ENCODE results near the gene JCAD.
"Not testable (repeated sequence)": the region's sequence is repeated elsewhere in the genome, so short reads cannot be mapped to it uniquely, and the experiment has no call there.

The JCAD gene

GRCh38 chr10:30029164-30029871 is 30.1 kb downstream of the JCAD start:
- in situ Hi-C loops (cut with MboI; ENCODE audit: low sequenced_read_pairs, unreplicated experiment), result no loop called here
- no peak for TF ChIP-seq CTCF (IDR thresholded peaks at IDR 0.05; ENCODE audit: borderline replicate concordance, control extremely low read depth, extremely low read depth, insufficient read depth, missing control alignments)
- DNase-seq (ENCODE audit: low spot score), result peak; percentile 17

DNA sequence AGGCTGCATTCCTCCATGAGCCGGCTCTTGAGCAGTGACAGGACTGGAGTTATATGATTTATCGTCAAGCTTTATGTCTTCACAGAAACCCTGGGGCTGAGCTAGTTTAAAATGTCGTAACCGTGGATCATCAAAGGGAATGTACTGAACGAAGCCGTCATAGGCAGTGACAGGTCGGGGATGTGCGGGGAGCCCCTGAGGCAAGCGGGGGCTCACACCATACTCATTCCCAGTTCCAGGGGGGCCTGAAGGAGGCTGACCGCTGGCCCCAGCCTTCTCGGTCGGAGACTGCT is 30.7 kb downstream of the JCAD start:
- TF ChIP-seq CTCF (IDR thresholded peaks at IDR 0.05; ENCODE audit: borderline replicate concordance, control extremely low read depth, extremely low read depth, insufficient read depth, missing control alignments), result no peak
- in situ Hi-C loops (cut with MboI; ENCODE audit: low sequenced_read_pairs, unreplicated experiment), result no loop called here
- no peak for DNase-seq (ENCODE audit: low spot score)

DNA sequence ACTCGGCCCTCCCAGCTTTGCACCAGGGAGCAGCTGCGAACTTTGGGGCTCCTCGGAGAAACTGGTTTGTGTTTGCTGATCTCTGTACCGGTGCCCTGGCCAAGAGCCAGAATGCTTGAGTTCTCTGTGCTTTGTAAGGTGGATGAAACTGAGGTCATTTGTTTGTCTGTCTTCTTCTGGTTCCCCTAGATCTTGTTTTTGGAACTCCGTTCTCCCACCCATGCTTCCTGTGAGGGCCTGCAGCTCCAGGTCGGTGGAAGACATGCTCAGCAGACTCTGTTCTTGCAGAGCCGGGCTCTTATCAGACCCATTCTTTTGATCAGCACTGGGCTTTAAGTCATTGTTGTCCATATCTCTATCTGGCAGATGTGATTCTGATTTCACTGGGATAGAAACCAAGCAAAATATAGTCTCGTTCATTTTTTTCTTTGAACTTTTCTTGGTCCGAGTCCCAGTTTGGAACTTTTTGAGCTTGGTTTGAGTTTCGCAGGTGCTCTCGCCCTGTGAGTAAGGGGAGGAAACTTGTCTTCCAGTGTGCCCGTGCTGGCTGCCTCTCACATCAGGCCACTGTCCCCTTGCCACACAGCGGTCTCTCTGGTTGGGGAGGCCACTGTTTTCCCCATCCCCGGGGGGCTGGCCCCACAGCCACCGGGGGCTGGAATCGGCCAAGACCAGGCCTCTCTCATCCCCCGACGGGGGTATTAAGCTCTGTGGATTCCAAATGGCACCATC is 31.2 kb downstream of the JCAD start:
- TF ChIP-seq CTCF (IDR thresholded peaks at IDR 0.05; ENCODE audit: borderline replicate concordance, control extremely low read depth, extremely low read depth, insufficient read depth, missing control alignments), result no peak
- in situ Hi-C loops (cut with MboI; ENCODE audit: low sequenced_read_pairs, unreplicated experiment), result no loop called here
- peak; percentile 24 for DNase-seq (ENCODE audit: low spot score)

GRCh38 chr10:30027057-30028005 is 32.1 kb downstream of the JCAD start:
- in situ Hi-C loops (cut with MboI; ENCODE audit: low sequenced_read_pairs, unreplicated experiment), result no loop called here
- peak; percentile 74 for DNase-seq (ENCODE audit: low spot score)
- peak; percentile 1 for TF ChIP-seq CTCF (IDR thresholded peaks at IDR 0.05; ENCODE audit: borderline replicate concordance, control extremely low read depth, extremely low read depth, insufficient read depth, missing control alignments)

DNA sequence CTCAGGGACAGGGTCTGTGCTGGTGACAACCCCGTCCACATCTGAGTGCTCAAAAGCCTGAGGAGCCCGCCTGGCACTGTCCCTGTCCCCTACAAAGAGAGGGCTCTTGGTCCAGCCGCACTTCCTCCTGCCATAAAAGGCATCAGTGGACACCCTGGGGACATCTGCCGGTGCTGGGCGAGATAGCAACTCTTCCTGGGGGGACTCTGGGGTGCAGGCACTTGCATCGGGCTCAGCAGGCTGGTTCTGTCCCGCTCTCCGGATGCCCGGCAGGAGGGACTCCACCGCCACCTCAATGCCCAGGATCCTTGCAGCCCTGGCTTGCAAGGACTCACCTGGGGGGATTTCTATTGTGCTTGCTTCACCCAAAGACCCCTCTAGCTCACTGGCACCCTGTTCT is 32.8 kb downstream of the JCAD start:
- in situ Hi-C loops (cut with MboI; ENCODE audit: low sequenced_read_pairs, unreplicated experiment), result no loop called here
- DNase-seq (ENCODE audit: low spot score), result peak; percentile 24
- no peak for TF ChIP-seq CTCF (IDR thresholded peaks at IDR 0.05; ENCODE audit: borderline replicate concordance, control extremely low read depth, extremely low read depth, insufficient read depth, missing control alignments)

GRCh38 chr10:30026080-30026479 is 33.3 kb downstream of the JCAD start:
- no peak for TF ChIP-seq CTCF (IDR thresholded peaks at IDR 0.05; ENCODE audit: borderline replicate concordance, control extremely low read depth, extremely low read depth, insufficient read depth, missing control alignments)
- DNase-seq (ENCODE audit: low spot score), result no peak
- in situ Hi-C loops (cut with MboI; ENCODE audit: low sequenced_read_pairs, unreplicated experiment), result no loop called here

DNA sequence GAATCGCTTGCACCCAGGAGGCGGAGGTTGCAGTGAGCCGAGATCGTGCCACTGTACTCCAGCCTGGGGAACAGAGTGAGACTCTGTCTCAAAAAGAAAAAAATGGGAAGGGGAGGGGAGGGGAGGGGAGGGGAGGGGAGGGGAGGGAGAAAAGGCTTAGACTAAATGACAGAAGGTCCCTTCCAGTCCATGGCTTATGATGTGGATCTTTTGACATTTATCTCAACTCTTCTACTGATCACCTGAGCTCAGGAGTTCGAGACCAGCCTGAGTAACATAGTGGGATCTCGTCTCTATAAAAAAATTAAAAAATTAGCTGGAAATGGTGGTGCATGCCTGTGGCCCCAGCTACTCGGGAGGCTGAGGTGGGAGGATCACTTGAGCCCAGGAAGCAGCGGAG is 34.0 kb downstream of the JCAD start:
- DNase-seq (ENCODE audit: low spot score); in situ Hi-C loops (cut with MboI; ENCODE audit: low sequenced_read_pairs, unreplicated experiment): not testable (repeated sequence)

Measured in GM13976 (cell line).